H1 (cell line): Measurements from ENCODE around the gene GNB3. TPM values are rescaled to one million over a fixed set of nuclear protein-coding genes. Genes with fewer than 3 reads are reported as not detected.

Experiments
- CBX5 ChIP-seq: fragments of 300-800, 300-1000 bp; sonication (generic); IDR thresholded peaks from 2 replicates; pipeline ENCODE4 v1.7.1; 2016; ENCODE audit warnings: antibody characterized with exemption, low read length, low read depth
- CTCF ChIP-seq, 3 experiments: IDR thresholded peaks; 1 replicate in 2 of 3; 2 replicates in 1 of 3; pipeline versions ENCODE4 v1.5.1 to v1.6.1; 2011; ENCODE audit warnings: low read length in 3 of 3, mild to moderate bottlenecking in 3 of 3, inconsistent platforms in 2 of 3, low read depth in 1 of 3, moderate library complexity in 1 of 3; ENCODE audit not compliant: insufficient read depth in 1 of 3; ENCODE audit errors: control extremely low read depth in 1 of 3
- polyA plus RNA-seq, 7 experiments: library from polyadenylated mRNA; depleted of rRNA in 3 of 7; stranded (reverse) in 5 of 7; unstranded in 2 of 7; fragments of >200 nt in 5 of 7; fragments of 200-250 nt in 2 of 7; gene quantifications; 1 replicate in 5 of 7; 2 replicates in 1 of 7; 4 replicates in 1 of 7; pipeline versions ENCODE4 v1.2.1 to v1.2.3, GENCODE V29; 2011 to 2013; ENCODE audit warnings: missing spikeins in 2 of 7, mixed read lengths in 2 of 7
- total RNA-seq: library from RNA; stranded (reverse); fragmentation: NEBNext Ultra II Directional; extraction: Animal tissue kit (Norgen Biotek cat#: 25700); gene quantifications from 2 replicates; pipeline ENCODE4 v1.2.1, GENCODE V29; 2021

GNB3 gene
- total and polyA plus RNA-seq, 2 of the 8 experiments (the other 6 are each of a cell fraction or from before 2014, with no cell fraction given): 9.9 TPM

- TF ChIP-seq CTCF (IDR thresholded peaks at IDR 0.05; ENCODE audit: control extremely low read depth in 1 of 3, insufficient read depth in 1 of 3, low read depth in 1 of 3, low read length in 3 of 3) (no peak), CBX5 (no peak)
Measured at GRCh38 chr12:6813363-6813762, 27.4 kb upstream of the GNB3 start (continued).
